Islet of Langerhans (tissue), 1 donor: ENCODE data around the gene ACOX2.

ENCODE experiments used
- FAIRE-seq: peaks from one replicate; lab custom pipeline; 2011; peaks lifted over from hg19 to GRCh38; lab: Jason Lieb, UNC

Gene ACOX2

GRCh38 chr3:58566398-58567250, 29.6 kb upstream of the ACOX2 start:
- FAIRE-seq: no peak

- FAIRE-seq: no peak
Observed at GRCh38 chr3:58565621-58566397, 28.8 kb upstream of the ACOX2 start.

- FAIRE-seq: no peak
Observed at GRCh38 chr3:58564456-58565160, 27.6 kb upstream of the ACOX2 start.

GRCh38 chr3:58564054-58564453, 27.1 kb upstream of the ACOX2 start:
- no peak for FAIRE-seq

- no peak for FAIRE-seq
Observed at GRCh38 chr3:58563386-58564035, 26.5 kb upstream of the ACOX2 start.

GRCh38 chr3:58562498-58562897, 25.5 kb upstream of the ACOX2 start:
- FAIRE-seq: no peak

- FAIRE-seq: no peak
Observed at GRCh38 chr3:58560771-58561311, 23.9 kb upstream of the ACOX2 start.

- no peak for FAIRE-seq
Observed at GRCh38 chr3:58559586-58559985, 22.6 kb upstream of the ACOX2 start.

- no peak for FAIRE-seq
Observed at GRCh38 chr3:58557491-58557890, 20.5 kb upstream of the ACOX2 start.

GRCh38 chr3:58556761-58557221, 19.8 kb upstream of the ACOX2 start:
- no peak for FAIRE-seq

GRCh38 chr3:58556001-58556400, 19.0 kb upstream of the ACOX2 start:
- no peak for FAIRE-seq

- FAIRE-seq: no peak
Observed at GRCh38 chr3:58555203-58555602, 18.2 kb upstream of the ACOX2 start.

GRCh38 chr3:58553003-58553402, 16.0 kb upstream of the ACOX2 start:
- FAIRE-seq: no peak

GRCh38 chr3:58551636-58552180, 14.7 kb upstream of the ACOX2 start:
- no peak for FAIRE-seq

GRCh38 chr3:58544541-58544940, 7.6 kb upstream of the ACOX2 start:
- FAIRE-seq: peak; percentile 60

- FAIRE-seq: no peak
Observed at GRCh38 chr3:58540176-58540858, 3.3 kb upstream of the ACOX2 start.

- no peak for FAIRE-seq
Observed at GRCh38 chr3:58539626-58540025, 2.6 kb upstream of the ACOX2 start.

- FAIRE-seq: no peak
Observed at GRCh38 chr3:58537412-58538301, 667 bp upstream of the ACOX2 start.

- FAIRE-seq: no peak
Observed at GRCh38 chr3:58535531-58536500, 1.2 kb downstream of the ACOX2 start.
